Measurements from ENCODE around the gene NR2C2.
A peak's percentile ranks its signal among the peaks of the same experiment; 100 is the strongest.
"Not testable (repeated sequence)": the region's sequence is repeated elsewhere in the genome, so short reads cannot be mapped to it uniquely, and the experiment has no call there.

The NR2C2 gene

DNA sequence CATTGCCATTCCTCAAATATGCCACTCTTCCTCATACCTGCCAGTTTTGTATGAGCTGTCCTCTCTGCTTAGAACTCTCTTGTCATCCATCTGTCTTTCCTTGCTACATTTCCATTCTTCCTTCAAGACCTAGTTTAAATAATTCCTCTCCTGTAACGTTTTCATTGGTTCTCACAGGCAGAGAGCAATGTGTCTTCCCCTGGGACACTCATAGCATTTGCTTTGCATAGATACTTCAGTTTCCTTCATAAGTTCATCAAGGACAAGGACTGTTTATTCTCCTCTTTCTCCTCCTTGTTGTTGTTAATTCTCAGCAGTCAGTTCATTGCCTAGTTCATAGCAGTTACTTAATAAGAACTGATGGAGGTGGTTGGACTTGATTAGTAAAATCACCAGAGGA is 10.5 kb downstream of the NR2C2 start:
- no peak for DNase-seq (ENCODE audit: low read depth, low spot score)

DNA sequence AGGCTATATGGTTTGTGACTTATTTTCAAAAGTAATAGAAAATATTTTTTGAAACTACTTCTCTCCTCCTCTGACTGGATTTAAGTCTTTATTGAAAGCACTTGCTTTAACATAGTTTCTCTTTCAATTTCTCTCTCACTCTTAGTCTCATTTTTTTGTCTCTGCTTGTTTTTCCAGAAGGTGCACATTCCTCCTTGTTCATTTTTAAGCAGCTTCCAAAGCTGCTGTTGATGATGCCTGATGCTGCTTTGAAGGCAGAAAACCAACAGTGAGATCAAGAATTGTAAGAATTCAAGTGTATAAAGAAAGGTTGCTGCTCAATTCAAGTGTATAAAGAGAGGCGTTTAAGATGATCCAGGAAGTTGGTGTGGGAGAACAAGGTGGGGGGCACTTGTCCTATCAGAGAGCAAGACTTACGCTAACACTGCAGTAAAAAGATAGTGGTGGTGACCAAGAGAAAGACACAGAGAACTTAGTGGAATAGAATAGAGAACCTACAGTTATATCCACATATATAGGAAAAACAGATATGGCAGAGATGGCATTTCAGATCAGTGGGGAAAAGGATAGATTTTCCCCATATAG is 12.1 kb downstream of the NR2C2 start:
- DNase-seq (ENCODE audit: low read depth, low spot score) = no peak

GRCh38 chr3:14962762-14963161 is 15.4 kb downstream of the NR2C2 start:
- peak; percentile 10 for DNase-seq (ENCODE audit: low read depth, low spot score)

DNA sequence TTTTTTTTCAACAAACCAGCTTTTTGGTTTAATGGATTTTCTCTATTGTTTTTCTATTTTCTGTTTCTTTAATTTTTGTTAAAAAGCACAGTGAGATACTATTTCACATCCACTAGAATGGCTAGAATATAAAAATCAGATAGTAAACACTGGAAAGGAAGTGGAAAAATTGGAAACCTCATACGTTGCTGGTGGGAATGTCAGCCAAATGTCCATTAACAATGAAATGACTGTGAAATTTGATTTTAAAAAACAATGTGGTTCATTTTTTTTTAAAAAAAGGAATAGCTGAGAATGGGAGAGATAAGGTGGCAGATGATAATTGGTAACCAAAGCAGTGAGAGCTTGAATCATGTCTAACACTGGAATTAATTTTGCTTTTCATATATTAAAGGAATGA is 19.9 kb downstream of the NR2C2 start:
- no peak for DNase-seq (ENCODE audit: low read depth, low spot score)

- no peak for DNase-seq (ENCODE audit: low read depth, low spot score)
Measured at GRCh38 chr3:14969671-14970070, 22.3 kb downstream of the NR2C2 start.

GRCh38 chr3:14976317-14976716 is 28.9 kb downstream of the NR2C2 start:
- DNase-seq (ENCODE audit: low read depth, low spot score) = no peak

- no peak for DNase-seq (ENCODE audit: low read depth, low spot score)
Measured at GRCh38 chr3:14980689-14981088, 33.3 kb downstream of the NR2C2 start.

GRCh38 chr3:14984581-14985113 is 37.3 kb downstream of the NR2C2 start:
- no peak for DNase-seq (ENCODE audit: low read depth, low spot score)

GRCh38 chr3:14988988-14989394 is 41.6 kb downstream of the NR2C2 start:
- DNase-seq (ENCODE audit: low read depth, low spot score) = no peak

- DNase-seq (ENCODE audit: low read depth, low spot score) = peak; percentile 26
Measured at GRCh38 chr3:14989943-14990779, 42.8 kb downstream of the NR2C2 start.

- DNase-seq (ENCODE audit: low read depth, low spot score) = no peak
Measured at GRCh38 chr3:14990780-14991148, 43.4 kb downstream of the NR2C2 start.

DNA sequence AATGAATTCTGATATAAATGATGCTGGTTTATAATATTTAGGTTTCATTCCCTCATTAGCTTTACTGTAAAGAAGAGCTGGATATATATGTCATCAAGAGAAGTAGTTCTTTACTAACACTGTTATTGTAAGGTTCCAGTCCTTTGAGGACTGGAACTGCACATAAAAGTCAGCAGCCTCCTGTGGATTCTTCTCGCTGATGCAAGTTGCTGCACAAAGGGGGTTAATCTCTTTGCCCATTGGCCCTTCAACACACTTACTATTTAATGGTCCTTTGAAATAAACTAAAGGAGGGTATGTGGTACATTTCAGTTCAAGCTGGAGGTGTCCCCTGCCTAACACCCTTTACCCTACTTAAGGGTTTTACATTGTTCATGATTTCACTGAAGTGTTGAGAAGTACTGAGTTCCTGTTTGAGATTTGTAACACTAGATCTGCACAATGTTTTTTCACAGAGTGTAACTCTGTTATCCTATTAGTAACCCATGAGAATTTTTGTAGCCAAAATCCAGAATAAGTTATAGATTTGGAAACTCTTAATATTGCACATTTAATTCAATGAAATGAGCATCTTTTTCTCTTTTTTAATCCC is 43.9 kb downstream of the NR2C2 start:
- DNase-seq (ENCODE audit: low read depth, low spot score) = no peak

GRCh38 chr3:14991818-14992612 is 44.6 kb downstream of the NR2C2 start:
- no peak for DNase-seq (ENCODE audit: low read depth, low spot score)

DNA sequence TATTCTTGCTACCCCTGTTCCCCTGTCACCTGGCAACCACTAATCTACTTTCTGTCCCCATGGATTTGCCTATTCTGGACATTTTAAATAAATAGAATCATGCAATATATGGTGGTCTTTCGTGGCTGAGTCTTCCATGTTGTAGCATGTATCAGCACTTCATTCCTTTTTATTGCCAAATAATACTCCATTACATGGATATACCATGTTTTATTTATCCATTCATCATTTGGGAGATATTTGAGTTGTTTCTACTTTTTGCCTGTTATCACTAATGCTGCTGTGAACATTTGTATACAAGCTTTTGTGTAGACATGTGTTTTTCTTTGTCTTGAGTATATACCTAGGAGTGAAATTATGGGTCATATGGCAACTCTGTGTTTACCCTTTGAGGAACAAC is 50.6 kb downstream of the NR2C2 start:
- DNase-seq (ENCODE audit: low read depth, low spot score) = no peak

GRCh38 chr3:14999182-14999581 is 51.8 kb downstream of the NR2C2 start:
- DNase-seq (ENCODE audit: low read depth, low spot score) = not testable (repeated sequence)

GRCh38 chr3:15007681-15008141 is 60.3 kb downstream of the NR2C2 start:
- DNase-seq (ENCODE audit: low read depth, low spot score) = peak; percentile 48

DNA sequence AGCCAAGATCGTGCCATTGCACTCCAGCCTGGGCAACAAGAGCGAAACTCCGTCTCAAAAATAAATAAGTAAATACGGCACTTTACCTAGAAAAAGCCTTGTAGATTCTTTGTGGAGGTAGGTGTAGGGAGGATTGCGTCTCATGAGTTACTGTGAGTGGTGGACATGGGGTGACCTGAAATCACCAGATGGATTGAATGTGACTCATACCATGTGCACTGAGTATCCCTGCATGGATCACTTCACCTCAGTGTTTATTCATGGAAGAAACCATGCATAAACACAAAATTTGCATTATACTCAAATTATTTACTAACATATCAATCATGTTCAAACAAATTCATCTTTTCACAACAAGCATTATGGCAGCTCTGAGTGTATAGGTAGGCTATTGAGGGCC is 61.8 kb downstream of the NR2C2 start:
- DNase-seq (ENCODE audit: low read depth, low spot score) = no peak

- DNase-seq (ENCODE audit: low read depth, low spot score) = no peak
Measured at GRCh38 chr3:15010664-15011063, 63.3 kb downstream of the NR2C2 start.

GRCh38 chr3:15011174-15011573 is 63.8 kb downstream of the NR2C2 start:
- no peak for DNase-seq (ENCODE audit: low read depth, low spot score)

DNA sequence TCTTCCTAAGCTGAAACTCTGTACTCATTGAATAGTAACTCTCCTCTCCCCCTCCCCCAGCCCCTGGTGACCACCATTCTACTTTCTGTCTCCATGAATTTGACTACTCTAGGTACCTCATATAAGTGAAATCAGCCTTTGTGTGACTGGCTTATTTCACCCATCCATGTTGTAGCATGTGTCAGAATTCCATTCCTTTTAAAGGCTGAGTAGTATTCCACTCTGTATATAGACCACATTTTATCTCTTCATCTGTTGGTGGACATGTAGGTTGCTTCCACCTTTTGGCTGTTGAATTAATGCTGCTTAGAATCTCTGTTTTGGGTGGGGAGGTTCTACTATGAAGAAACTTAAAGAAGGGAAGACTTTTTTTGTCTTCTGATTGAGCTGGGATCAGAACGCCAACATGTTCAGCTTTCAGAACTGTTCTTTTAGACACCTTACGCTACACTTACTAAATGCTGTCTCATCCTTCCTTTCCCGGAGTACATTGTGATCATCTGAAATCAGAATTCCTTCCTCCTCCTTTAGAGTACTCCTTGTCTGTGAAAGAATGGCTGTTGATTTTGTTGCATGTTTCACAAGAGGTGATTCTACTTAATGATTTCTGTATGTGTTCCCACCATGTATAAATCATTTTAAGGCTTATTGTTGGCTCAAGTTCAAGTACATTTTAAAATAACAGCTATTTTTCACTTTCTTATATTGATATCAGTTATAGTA is 67.4 kb downstream of the NR2C2 start:
- no peak for DNase-seq (ENCODE audit: low read depth, low spot score)

DNA sequence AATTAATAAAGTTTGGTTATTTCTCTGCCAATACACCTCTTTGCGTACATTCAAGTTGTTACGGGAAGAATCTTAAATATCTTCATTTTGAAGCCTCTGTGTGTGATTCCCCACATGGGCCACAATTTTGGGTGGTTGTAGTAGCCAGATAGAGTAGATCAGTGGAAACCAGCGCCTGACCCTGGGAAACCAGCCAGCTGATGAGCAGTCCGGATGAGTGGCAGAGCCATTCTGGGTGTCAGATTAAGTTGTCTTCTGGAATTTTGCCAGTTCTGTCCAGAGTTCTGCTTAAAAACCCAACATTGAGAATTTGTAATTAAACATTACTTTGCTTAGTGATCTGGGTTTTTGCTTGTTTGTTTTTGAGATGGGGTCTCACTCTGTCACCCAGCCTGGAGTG is 68.1 kb downstream of the NR2C2 start:
- no peak for DNase-seq (ENCODE audit: low read depth, low spot score)

All from astrocyte of the hippocampus (primary cell).